HG02981 (cell line): ENCODE results near the gene IGF2R.
"Not testable (repeated sequence)": the region's sequence is repeated elsewhere in the genome, so short reads cannot be mapped to it uniquely, and the experiment has no call there.

ENCODE experiments used
- ATAC-seq: cut with Tn5 transposase; IDR thresholded peaks from one replicate; pipeline ENCODE4 v1.9.1; 2021; ENCODE audit warnings: mild to moderate bottlenecking, moderate library complexity; ENCODE audit not compliant: unreplicated experiment

The IGF2R gene

GRCh38 chr6:159968295-159969203 lies at the start of gene IGF2R:
TSS of gene IGF2R (plus strand) at chr6:159969082. CDS start at chr6:159969247, 165 bp downstream.
- ATAC-seq = peak; percentile 84

DNA sequence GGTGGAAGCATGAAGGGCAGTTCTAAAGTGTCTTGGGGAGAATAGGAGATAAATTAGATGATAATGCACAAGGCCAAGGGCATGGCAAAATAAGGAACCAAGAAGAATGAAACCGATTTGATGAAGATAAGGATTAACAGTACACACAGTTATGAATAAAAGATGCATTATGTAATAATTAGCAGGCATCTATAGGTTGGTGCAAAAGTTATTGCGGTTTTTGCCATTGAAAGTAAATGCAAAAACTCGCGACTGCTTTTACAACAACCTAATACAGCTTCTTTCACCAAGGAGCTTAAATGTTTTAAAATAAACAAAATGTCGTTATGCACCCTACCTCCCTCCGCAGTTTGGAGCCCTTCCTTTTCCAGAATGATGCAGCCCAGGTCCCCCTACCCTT lies 49.1 kb upstream of the IGF2R start:
- ATAC-seq = no peak

DNA sequence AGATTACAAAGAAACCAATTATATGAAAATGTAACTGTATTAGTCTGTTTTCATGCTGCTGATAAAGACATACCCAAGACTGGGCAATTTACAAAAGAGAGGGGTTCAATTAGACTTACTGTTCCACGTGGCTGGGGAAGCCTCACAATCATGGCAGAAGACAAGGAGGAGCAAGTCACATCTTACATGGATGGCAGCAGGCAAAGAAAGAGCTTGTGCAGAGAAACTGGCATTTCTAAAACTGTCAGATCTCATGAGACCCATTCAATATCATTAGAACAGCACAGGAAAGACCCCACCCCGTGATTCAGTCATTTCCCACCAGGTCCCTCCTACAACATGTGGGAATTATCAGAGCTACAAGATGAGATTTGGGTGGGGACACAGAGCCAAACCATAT lies 44.7 kb upstream of the IGF2R start:
- ATAC-seq = not testable (repeated sequence)

- no peak for ATAC-seq
Observed at GRCh38 chr6:159926542-159927203, 42.2 kb upstream of the IGF2R start.

DNA sequence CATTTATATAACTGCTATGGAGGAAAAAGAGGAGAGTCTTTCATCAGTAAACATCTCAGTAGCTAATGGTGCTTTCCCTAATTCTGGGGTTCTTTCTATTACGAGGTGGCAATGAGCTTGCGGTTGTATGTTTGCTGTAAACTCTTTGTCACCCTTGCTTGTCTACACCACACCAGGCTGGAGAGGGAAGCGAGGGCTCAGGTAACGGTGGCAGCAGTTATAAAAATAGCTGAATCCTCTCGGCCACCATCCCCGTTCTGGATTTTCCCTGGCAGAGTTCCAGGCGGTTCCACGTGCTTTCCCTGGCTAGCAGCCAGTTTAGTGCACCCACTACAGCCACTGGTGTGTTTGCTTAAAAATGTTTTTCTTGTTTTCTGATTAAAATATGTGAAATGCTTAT lies 39.1 kb upstream of the IGF2R start:
- peak; percentile 42 for ATAC-seq

GRCh38 chr6:159931112-159931511 lies 37.8 kb upstream of the IGF2R start:
- peak; percentile 88 for ATAC-seq

- peak; percentile 14 for ATAC-seq
Observed at GRCh38 chr6:159931846-159932245, 37.0 kb upstream of the IGF2R start.

- ATAC-seq = no peak
Observed at GRCh38 chr6:159933077-159933476, 35.8 kb upstream of the IGF2R start.

DNA sequence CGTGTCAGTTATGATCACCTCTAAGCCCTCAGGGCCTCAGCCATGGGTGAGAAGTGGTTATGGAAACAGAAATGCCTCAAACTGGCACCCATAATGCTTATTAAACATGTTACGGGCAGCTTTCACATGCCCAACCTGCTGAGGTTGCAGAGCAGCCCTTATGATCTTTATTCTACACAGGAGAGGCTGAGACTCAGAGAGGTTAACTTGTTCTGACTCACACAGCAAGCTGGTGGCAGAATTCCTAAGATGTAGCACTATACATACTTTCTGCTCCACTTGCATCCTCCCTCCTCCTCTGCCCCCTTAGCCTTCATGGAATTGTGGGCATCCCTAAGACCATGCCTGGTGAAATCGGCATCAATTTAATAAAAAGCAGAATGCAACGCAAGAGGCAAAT lies 34.7 kb upstream of the IGF2R start:
- no peak for ATAC-seq

GRCh38 chr6:159935065-159935464 lies 33.8 kb upstream of the IGF2R start:
- ATAC-seq = no peak

GRCh38 chr6:159935633-159936032 lies 33.2 kb upstream of the IGF2R start:
- no peak for ATAC-seq

- ATAC-seq = no peak
Observed at GRCh38 chr6:159939591-159940016, 29.3 kb upstream of the IGF2R start.

DNA sequence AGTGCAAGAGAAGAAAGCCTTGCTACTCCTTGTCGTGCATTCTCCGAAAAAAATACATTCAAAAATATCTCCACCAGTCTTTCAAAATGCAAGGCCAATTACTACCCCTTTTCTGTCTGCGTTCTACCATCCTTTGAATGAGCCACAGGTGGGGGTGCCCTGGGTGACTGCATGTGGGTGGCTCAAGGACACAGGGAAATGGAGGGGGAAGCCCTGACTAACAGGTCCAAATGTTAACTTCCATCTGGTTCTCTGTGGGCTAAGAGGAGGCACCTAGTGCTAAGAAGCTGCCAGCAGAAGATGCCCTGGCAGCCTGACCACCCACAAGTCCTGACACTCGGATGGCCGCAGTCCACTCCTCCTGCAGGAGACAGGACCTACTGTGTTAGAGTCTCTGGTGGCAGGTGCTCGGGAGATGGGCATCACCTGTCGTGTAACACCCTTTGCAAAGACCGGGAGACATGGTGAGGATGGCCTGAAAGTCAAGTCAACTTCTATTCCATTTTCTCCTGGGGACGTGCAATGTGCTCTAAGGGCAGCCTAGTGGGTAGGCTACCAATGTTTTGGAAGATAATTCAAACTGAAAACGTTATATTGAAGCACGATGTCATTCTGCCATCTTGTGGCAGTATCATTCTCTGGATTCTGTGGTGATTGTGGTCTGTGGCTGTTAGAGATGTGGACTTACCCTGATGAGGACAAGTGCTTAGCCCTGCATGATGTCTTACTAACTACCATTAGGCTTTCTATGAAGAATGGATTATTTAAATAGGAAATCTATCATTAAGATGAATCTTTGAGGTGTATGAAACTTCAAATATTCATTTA lies 27.4 kb upstream of the IGF2R start:
- ATAC-seq = peak; percentile 90

- ATAC-seq = no peak
Observed at GRCh38 chr6:159943101-159943632, 25.7 kb upstream of the IGF2R start.

GRCh38 chr6:159943968-159944598 lies 24.8 kb upstream of the IGF2R start:
- ATAC-seq = no peak

DNA sequence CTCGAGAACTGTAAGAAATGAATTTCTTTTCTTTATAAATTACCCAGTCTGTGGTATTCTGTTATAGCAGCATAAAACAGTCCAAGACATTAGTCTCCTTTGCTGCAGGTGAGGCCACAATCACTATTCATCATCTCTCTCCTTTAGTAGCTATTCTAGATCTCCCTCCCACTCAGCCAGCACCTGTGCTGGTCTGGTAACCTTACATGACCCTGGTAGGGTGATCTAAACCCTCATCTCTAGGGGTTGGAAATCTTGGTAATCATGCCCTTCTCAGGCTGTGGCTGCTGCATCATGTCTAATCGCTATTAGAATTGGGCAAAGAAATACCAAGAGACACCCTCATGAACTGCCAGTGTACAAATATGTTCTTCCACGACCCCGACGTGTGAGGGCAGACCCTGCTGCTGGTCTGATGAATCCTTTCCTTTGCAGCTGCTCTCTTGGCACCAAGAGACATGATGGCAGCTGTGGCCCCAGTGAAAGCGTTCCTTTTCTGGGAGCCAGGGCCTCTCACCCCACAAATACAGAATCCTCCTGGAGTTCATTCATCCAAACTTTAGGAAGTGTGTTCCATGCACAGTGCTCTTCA lies 23.0 kb upstream of the IGF2R start:
- no peak for ATAC-seq

DNA sequence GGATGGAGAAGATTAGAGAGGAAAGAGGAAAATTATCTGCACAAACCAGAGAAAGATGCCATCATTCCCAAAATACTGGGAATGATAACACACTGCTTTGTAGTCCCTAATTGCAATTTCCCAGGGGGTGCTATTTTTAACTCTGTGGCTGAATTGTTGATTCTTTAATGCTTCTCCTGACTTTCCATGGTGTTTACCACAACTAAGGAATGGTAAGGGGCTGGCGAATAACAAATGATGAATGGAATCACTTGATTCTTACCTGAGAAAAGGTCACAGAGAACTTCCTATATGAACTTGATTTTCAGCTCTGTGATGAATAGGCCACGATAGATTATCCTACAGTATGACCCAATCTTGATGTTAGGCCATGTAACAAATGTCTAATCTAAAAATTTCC lies 22.0 kb upstream of the IGF2R start:
- ATAC-seq = no peak

DNA sequence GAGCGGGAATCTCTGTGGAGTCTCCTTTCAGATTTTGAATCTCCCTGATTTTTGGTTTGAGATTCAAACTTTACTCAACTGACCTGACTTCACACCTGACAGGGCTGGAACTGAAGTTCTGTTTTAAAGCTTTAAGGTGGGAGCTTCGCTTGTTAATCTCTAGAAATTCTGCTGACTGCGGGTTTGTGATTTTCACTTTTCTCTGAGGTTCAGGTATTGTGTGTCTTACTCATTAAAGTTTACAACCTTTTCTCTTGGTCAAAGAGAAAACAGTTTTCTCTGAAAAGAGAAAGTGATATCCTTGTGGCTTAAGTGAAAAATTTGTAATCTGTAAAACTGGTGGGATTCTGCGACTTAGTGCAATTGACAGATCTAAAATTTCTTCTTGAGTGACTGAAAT lies 20.7 kb upstream of the IGF2R start:
- ATAC-seq = no peak

DNA sequence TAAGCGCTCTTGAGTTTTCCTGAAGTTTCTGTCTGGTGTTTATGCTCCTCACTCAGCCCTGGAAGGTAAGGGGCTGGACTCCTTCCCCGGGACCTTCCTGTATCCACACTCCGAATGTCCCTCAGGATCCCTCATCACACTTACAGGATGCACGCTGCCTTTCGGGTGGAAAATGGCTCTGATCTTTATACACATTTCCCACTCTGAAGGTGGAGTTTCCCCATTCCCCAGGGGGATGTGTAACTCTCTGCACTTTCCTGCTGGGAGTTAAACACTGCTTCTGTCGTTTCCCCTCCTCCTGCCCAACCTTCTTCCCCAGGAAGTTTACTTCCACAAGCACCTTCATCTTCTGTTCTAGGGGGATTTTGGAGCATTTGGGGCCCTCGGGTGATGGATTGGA lies 17.1 kb upstream of the IGF2R start:
- no peak for ATAC-seq
